Glutamatergic neuron (in vitro differentiated cells): Measurements from ENCODE around the gene ALAS1. TPM values are rescaled to one million over a fixed set of nuclear protein-coding genes. Genes with fewer than 3 reads are reported as not detected.

Experiments
- DNase-seq: peaks from one replicate; pipeline ENCODE4 v3.0.0; 2022
- H3K27ac Mint-ChIP-seq: one replicate; pipeline ENCODE4 v1.8.0; 2020; ENCODE audit warnings: mild to moderate bottlenecking, mixed read lengths, inconsistent platforms; ENCODE audit not compliant: unreplicated experiment
- H3K27me3 Mint-ChIP-seq: one replicate; pipeline ENCODE4 v1.8.0; 2020; ENCODE audit warnings: mild to moderate bottlenecking, moderate library complexity, mixed read lengths, inconsistent platforms; ENCODE audit not compliant: unreplicated experiment
- H3K36me3 Mint-ChIP-seq: one replicate; pipeline ENCODE4 v1.8.0; 2020; ENCODE audit warnings: mild to moderate bottlenecking, mixed read lengths, inconsistent platforms; ENCODE audit not compliant: unreplicated experiment
- H3K4me1 Mint-ChIP-seq: one replicate; pipeline ENCODE4 v1.8.0; 2020; ENCODE audit warnings: mild to moderate bottlenecking, low read depth, mixed read lengths, inconsistent platforms; ENCODE audit not compliant: unreplicated experiment
- H3K4me3 Mint-ChIP-seq: one replicate; pipeline ENCODE4 v1.8.0; 2020; ENCODE audit warnings: mild to moderate bottlenecking, mixed read lengths, inconsistent platforms; ENCODE audit not compliant: unreplicated experiment
- H3K9me3 Mint-ChIP-seq: one replicate; pipeline ENCODE4 v1.8.0; 2020; ENCODE audit warnings: mild to moderate bottlenecking, moderate library complexity, mixed read lengths, inconsistent platforms; ENCODE audit not compliant: unreplicated experiment
- total RNA-seq: library from RNA; stranded (reverse); fragmentation: NEBNext Ultra II Directional; extraction: Animal tissue kit (Norgen Biotek cat#: 25700); gene quantifications from one replicate; pipeline ENCODE4 v1.2.1, GENCODE V29; 2021; ENCODE audit not compliant: unreplicated experiment
- TF ChIP-seq, protein P1 (sequence below): fragments of 200-600 bp; sonication (generic); IDR thresholded peaks from one replicate; pipeline ENCODE4 v1.5.0; 2021; ENCODE audit not compliant: partially characterized antibody, unreplicated experiment

The ALAS1 gene
- total RNA-seq, 1 donor from 2014 or later, result 41.7 TPM

DNA sequence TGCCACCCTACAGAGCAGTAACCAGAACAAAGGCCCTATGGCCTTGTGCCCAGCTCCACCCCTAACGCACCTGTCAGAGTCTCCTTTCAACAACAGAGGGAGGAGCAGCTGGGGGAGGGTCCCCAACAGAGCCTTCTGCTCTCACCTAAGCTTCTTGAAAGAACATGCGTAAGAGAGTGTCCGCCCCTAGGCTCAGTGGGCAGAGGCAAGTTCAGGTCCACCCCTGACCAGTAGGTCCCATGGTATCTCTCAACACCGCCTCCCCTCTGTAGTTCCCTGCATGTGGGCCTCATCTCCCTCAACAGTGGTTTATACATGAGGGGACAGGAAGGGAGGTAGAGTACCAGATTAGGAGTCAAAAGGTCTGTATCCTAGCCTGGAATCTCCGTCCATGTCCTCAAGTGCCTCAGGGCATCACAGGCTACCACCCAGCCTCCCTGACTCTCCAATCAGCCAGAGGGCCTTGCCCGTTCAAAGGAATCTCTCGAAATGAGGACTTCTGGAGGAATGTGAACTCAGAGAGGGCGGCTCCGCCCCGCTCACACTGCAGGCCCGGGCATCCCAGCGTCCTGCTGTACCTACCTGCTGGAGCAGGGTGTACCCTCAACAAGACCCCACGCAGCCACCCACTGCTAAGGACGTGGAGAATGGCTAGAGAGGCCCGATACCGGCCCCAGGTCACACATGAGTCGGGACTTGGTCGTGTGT lies 44.4 kb upstream of the ALAS1 start:
- no peak for DNase-seq
- H3K27me3 Mint-ChIP-seq, result no peaks in the 10 kb centered on the region
- no peaks in the 10 kb centered on the region for H3K9me3 Mint-ChIP-seq
- peak overlapping the region; percentile 78 for H3K4me3 Mint-ChIP-seq
- TF ChIP-seq, protein P1, sequence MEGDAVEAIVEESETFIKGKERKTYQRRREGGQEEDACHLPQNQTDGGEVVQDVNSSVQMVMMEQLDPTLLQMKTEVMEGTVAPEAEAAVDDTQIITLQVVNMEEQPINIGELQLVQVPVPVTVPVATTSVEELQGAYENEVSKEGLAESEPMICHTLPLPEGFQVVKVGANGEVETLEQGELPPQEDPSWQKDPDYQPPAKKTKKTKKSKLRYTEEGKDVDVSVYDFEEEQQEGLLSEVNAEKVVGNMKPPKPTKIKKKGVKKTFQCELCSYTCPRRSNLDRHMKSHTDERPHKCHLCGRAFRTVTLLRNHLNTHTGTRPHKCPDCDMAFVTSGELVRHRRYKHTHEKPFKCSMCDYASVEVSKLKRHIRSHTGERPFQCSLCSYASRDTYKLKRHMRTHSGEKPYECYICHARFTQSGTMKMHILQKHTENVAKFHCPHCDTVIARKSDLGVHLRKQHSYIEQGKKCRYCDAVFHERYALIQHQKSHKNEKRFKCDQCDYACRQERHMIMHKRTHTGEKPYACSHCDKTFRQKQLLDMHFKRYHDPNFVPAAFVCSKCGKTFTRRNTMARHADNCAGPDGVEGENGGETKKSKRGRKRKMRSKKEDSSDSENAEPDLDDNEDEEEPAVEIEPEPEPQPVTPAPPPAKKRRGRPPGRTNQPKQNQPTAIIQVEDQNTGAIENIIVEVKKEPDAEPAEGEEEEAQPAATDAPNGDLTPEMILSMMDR, result no peak
- no peak overlapping the region for H3K27ac Mint-ChIP-seq
- no peaks in the 10 kb centered on the region for H3K36me3 Mint-ChIP-seq
- H3K4me1 Mint-ChIP-seq, result no peaks in the 10 kb centered on the region

DNA sequence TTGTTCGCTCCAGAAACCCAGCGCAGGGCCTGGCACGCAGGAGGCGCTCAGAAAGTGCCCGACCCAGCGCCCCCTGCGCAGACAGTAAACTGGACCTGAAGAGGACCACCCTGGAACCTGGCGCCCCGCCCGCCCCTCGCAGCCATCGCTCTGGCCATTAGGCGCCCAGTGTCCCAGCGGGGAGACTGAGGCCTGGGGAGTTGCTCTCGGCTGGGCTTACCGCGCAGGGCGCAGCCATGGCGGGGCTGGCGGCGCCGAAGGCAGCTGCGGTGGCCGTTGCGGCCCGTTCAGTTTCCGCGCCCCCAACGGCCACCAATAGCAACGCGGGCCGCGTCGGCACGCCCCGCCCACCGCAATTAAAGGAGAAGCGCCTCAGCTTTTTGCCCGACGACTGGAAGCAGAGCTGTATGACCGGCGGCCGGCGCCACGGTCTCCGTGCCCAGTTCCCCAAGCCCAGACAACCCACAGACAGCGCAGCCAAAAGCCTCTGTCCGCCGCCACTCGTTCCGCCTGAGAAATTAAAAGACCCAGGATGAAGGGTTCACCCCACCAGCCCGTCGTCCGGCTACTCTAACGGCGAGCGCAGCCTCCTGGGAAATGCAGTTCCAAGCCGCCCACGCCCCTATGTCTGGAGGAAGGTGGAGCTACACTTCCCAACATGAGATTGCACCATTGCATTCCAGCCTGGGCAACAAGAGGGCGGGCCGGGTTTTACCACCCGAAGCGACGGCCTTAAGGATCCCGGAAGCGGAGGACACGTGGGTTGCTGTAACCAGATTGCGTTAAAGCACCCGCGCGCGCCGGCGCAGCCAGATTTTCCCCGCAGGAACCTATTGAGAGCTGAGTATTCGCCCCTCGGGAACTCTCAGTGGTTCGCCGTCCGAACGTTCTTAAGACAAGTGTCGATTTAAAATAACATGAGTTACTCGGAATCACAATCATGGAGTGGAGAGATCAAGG lies 43.5 kb upstream of the ALAS1 start, which contains the start of gene POC1A:
Gene POC1A (minus strand): TSS at position 289 of the 960 bp plus-strand sequence. CDS start 51 bp downstream, at position 238.
- no peaks in the 10 kb centered on the region for H3K4me1 Mint-ChIP-seq
- peak within 1 kb of the TSS; percentile 88 for H3K27ac Mint-ChIP-seq
- TF ChIP-seq, protein P1, result peak; percentile 65
- H3K36me3 Mint-ChIP-seq, result no peaks in the 10 kb centered on the region
- DNase-seq, result peak; percentile 90
- H3K9me3 Mint-ChIP-seq, result no peaks in the 10 kb centered on the region
- peak within 1 kb of the TSS; percentile 96 for H3K4me3 Mint-ChIP-seq
- H3K27me3 Mint-ChIP-seq, result no peaks in the 10 kb centered on the region

DNA sequence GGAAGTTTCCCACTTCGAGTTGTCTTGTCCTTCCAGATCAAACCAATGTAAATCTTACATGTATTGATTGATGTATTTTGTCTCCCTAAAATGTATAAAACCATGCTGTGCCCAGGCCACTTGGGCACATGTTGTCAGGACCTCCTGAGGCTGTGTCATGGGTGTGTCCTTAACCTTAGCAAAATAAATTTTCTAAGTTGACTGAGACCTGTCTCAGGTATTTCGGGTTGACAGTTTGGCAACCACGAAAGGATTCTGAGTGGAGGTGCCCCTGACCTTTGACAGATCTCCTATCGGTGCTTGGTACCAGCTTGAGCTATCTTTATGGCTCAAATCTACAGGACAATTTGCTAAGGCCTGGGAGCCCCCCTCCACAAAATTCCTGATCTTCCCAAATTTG lies 42.0 kb upstream of the ALAS1 start:
- Mint-ChIP-seq H3K9me3 (no peaks in the 10 kb centered on the region), H3K4me3 (no peak overlapping the region), H3K27me3 (no peaks in the 10 kb centered on the region), H3K27ac (no peak overlapping the region), H3K36me3 (no peaks in the 10 kb centered on the region), H3K4me1 (no peaks in the 10 kb centered on the region)
- no peak for DNase-seq
- TF ChIP-seq, protein P1, result no peak

DNA sequence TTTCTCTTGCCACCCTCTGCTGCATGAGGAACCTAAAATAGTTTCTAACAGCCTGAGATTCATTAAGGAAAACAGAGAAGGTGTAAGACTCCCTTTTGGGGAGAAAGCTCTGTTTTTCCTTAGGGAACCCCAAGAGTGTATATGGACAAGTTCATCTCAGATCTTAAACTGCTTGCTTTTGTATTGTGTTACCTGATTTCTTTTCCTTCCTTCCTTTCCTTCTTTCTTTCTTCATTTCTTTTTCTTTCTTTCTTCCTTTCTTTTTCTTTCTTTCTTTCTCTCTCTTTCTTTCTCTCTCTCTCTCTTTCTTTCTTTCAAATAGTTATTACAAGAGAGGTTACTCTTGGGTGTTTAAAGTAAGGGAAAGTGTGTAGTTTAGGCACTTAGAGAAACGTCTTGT lies 38.5 kb upstream of the ALAS1 start:
- Mint-ChIP-seq H3K27ac (no peak overlapping the region), H3K9me3 (no peaks in the 10 kb centered on the region), H3K4me1 (no peaks in the 10 kb centered on the region), H3K4me3 (no peak overlapping the region), H3K36me3 (no peaks in the 10 kb centered on the region), H3K27me3 (no peaks in the 10 kb centered on the region)
- TF ChIP-seq, protein P1, result no peak
- no peak for DNase-seq
